Stimulated activated CD4-positive, alpha-beta T cell treated with anti-CD3 and anti-CD28 coated beads, Interleukin-15, amount 100 ng/mL, for 48 hours (primary cell): ENCODE measurements around the gene FAM149A.
A peak's percentile ranks its signal among the peaks of the same experiment; 100 is the strongest.

ENCODE experiments used
- DNase-seq, 2 donors: peaks; one replicate each; pipeline ENCODE4 v3.0.0-alpha.2; 2020; ENCODE audit warnings: low read depth in 2 of 2

FAM149A gene

GRCh38 chr4:186202490-186203140, 98.1 kb downstream of the FAM149A start:
- no peak for DNase-seq

GRCh38 chr4:186203406-186203805, 98.9 kb downstream of the FAM149A start:
- no peak for DNase-seq

- peak in 1 of 2 donors; percentile 57 for DNase-seq
Observed at GRCh38 chr4:186204103-186204559, 99.6 kb downstream of the FAM149A start.

GRCh38 chr4:186204686-186205085, 100.2 kb downstream of the FAM149A start:
- no peak for DNase-seq

- no peak for DNase-seq
Observed at GRCh38 chr4:186205156-186205555, 100.7 kb downstream of the FAM149A start.

- DNase-seq, result no peak
Observed at GRCh38 chr4:186216465-186217024, 112.0 kb downstream of the FAM149A start.

- DNase-seq, result no peak
Observed at GRCh38 chr4:186217733-186218293, 113.3 kb downstream of the FAM149A start.

- DNase-seq, result no peak
Observed at GRCh38 chr4:186221624-186222023, 117.1 kb downstream of the FAM149A start.
